GM23338 (cell line): ENCODE measurements around the gene GUCY1A1.

ENCODE experiments used
- CTCF ChIP-seq, 2 experiments: fragments of 200-600 bp in 1 of 2; sonication (generic) in 1 of 2; conservative IDR thresholded peaks; 2 replicates each; pipeline versions ENCODE4 v1.5.1 to v1.6.1; 2016 to 2017; ENCODE audit warnings: antibody characterized with exemption in 2 of 2, low read depth in 2 of 2, mild to moderate bottlenecking in 2 of 2, moderate library complexity in 1 of 2
- POLR2AphosphoS5 ChIP-seq: IDR thresholded peaks from 2 replicates; pipeline ENCODE4 v1.6.1; 2016; ENCODE audit warnings: antibody characterized with exemption, low read depth
- ZNF114 ChIP-seq: fragments of 250-450 bp; sonication (Bioruptor Pico); IDR thresholded peaks from 2 replicates; pipeline ENCODE4 v1.5.0; 2020; ENCODE audit warnings: mild to moderate bottlenecking, moderate library complexity

- TF ChIP-seq CTCF (conservative IDR thresholded peaks at IDR 0.05; ENCODE audit: low read depth in 2 of 2) (no peak), POLR2AphosphoS5 (no peak), ZNF114 (CRISPR knock-in tag) (no peak)
Measured at GRCh38 chr4:155656025-155656424, 10.6 kb upstream of the GUCY1A1 start.
